Gastrocnemius medialis (tissue), 4 donors: Measurements from ENCODE around the gene STPG1. TPM values are rescaled to one million over a fixed set of nuclear protein-coding genes. Genes with fewer than 3 reads are reported as not detected.
A peak's percentile ranks its signal among the peaks of the same experiment; 100 is the strongest.

ENCODE experiments used
- ATAC-seq, 2 donors: fragments of 150-250 bp; one replicate each; pipeline ENCODE4 v1.9.1; 2016
- DNase-seq, 2 donors: peaks; one replicate each; pipeline ENCODE4 v3.0.0-alpha.2; 2019
- H3K27ac ChIP-seq, 4 donors: fragments of 200-600 bp; sonication (generic); 1 replicate in 1 of 4; 2 replicates in 3 of 4; pipeline ENCODE4 v1.5.1; 2016 to 2018; ENCODE audit warnings: mild to moderate bottlenecking in 2 of 4, moderate library complexity in 1 of 4
- H3K27me3 ChIP-seq, 3 donors: fragments of 200-600 bp; sonication (generic) in 2 of 3; 1 replicate in 1 of 3; 2 replicates in 2 of 3; pipeline versions ENCODE4 v1.5.1 to v1.6.0; 2016 to 2019; ENCODE audit warnings: mild to moderate bottlenecking in 1 of 3, moderate library complexity in 1 of 3
- H3K36me3 ChIP-seq, 2 donors: fragments of 200-600 bp; sonication (generic) in 1 of 2; one replicate each; pipeline ENCODE4 v1.5.1; 2017 to 2018
- H3K4me1 ChIP-seq, 2 donors: fragments of 200-600 bp; sonication (generic) in 1 of 2; one replicate each; pipeline ENCODE4 v1.5.1; 2016 to 2017; ENCODE audit warnings: mild to moderate bottlenecking in 2 of 2
- H3K4me3 ChIP-seq, 4 donors: fragments of 200-600 bp; sonication (generic) in 3 of 4; 1 replicate in 1 of 4; 2 replicates in 3 of 4; pipeline ENCODE4 v1.5.1; 2016 to 2019; ENCODE audit warnings: mild to moderate bottlenecking in 2 of 4
- H3K9me3 ChIP-seq, 3 donors: fragments of 200-600 bp; sonication (generic) in 2 of 3; 1 replicate in 1 of 3; 2 replicates in 2 of 3; pipeline ENCODE4 v1.5.1; 2016 to 2019
- POLR2A ChIP-seq, 2 donors: fragments of 450-650 bp; IDR thresholded peaks; one replicate each; pipeline ENCODE4 v1.6.1; 2017; ENCODE audit warnings: antibody characterized with exemption in 2 of 2, mild to moderate bottlenecking in 2 of 2, moderate library complexity in 2 of 2
- in situ Hi-C, 4 donors: fragments of 200-750 bp; cut with MboI; loops; one replicate each; pipeline versions ENCODE4 v1.15.0 to v1.8.0; 2017; ENCODE audit warnings: low sequenced_read_pairs in 4 of 4
- intact Hi-C: fragments of 100-400 bp; cut with DNase I; formaldehyde crosslinking; loops from one replicate; pipeline ENCODE4 v1.15.1; 2023; ENCODE audit warnings: low total_unique reads
- total RNA-seq, 4 donors: library from RNA; depleted of rRNA; stranded (reverse); fragments of >200 nt; gene quantifications; one replicate each; pipeline versions ENCODE4 v1.1.0 to v1.2.3, GENCODE V29; 2016
- TF ChIP-seq, protein P1 (sequence below), 5 experiments: fragments of 450-650 bp in 3 of 5; fragments of 200-600 bp in 2 of 5; sonication (generic) in 2 of 5; IDR thresholded peaks in 4 of 5; conservative IDR thresholded peaks in 1 of 5; 1 replicate in 4 of 5; 2 replicates in 1 of 5; pipeline ENCODE4 v1.5.1; 2016 to 2019; ENCODE audit warnings: antibody characterized with exemption in 5 of 5, mild to moderate bottlenecking in 3 of 5, moderate library complexity in 3 of 5

Gene STPG1
- total RNA-seq, 4 donors from 2014 or later = 0.39 to 2.1 (median 0.52) TPM

DNA sequence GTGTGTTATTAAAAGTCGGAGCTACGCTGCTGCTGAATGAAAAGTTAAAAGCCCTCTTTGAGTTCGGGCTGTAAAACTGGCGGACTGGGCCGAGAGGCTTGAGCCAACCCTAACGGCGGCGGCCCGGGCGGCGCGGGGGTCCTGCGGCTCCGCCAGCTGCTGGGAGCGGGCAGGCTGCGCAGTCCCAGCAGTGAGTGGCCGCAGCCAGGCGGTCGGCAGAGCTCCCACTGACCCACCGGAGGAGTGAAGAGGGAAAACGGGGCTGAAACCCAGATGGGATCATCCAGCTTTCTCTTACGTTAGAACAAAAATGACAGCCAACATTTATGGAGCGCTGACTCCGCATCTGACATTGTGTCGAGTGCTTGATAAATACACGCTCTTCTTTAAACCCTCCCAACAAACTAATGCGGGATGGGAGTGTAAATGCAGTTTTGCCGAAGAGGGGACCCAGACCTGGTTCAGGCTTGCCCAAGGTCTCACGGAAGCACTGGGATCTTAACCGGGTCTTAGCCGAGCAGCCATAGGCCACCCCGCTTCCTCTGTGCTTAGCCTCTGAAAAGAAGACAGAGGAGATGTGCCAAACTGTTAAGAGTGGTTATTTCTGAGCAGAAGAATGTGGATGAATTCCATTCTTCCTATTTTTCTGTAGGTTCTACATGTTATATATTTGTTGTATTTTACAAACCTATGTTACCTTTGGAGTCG, 91.0 kb downstream of the STPG1 start:
- Histone ChIP-seq H3K27ac (peak overlapping the region in 1 of 4 donors; percentile 64), H3K4me3 (peak overlapping the region; percentile 54 to 70 (median 60)), H3K27me3 (peaks cover 10 to 34% (median 19%) of the 10 kb centered on the region in 3 donors), H3K4me1 (peaks cover 5 to 14% of the 10 kb centered on the region in 2 donors), H3K9me3 (no peaks in the 10 kb centered on the region), H3K36me3 (no peaks in the 10 kb centered on the region)
- DNase-seq (no peak), ATAC-seq (peak; percentile 27 to 35)
- intact Hi-C loops (no loop called here), in situ Hi-C loops (no loop called here)
- TF ChIP-seq POLR2A (IDR thresholded peaks at IDR 0.05) = no peak
- TF ChIP-seq, protein P1, sequence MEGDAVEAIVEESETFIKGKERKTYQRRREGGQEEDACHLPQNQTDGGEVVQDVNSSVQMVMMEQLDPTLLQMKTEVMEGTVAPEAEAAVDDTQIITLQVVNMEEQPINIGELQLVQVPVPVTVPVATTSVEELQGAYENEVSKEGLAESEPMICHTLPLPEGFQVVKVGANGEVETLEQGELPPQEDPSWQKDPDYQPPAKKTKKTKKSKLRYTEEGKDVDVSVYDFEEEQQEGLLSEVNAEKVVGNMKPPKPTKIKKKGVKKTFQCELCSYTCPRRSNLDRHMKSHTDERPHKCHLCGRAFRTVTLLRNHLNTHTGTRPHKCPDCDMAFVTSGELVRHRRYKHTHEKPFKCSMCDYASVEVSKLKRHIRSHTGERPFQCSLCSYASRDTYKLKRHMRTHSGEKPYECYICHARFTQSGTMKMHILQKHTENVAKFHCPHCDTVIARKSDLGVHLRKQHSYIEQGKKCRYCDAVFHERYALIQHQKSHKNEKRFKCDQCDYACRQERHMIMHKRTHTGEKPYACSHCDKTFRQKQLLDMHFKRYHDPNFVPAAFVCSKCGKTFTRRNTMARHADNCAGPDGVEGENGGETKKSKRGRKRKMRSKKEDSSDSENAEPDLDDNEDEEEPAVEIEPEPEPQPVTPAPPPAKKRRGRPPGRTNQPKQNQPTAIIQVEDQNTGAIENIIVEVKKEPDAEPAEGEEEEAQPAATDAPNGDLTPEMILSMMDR (IDR thresholded peaks at IDR 0.05 in 4 of 5, conservative IDR thresholded peaks at IDR 0.05 in 1 of 5) = no peak

DNA sequence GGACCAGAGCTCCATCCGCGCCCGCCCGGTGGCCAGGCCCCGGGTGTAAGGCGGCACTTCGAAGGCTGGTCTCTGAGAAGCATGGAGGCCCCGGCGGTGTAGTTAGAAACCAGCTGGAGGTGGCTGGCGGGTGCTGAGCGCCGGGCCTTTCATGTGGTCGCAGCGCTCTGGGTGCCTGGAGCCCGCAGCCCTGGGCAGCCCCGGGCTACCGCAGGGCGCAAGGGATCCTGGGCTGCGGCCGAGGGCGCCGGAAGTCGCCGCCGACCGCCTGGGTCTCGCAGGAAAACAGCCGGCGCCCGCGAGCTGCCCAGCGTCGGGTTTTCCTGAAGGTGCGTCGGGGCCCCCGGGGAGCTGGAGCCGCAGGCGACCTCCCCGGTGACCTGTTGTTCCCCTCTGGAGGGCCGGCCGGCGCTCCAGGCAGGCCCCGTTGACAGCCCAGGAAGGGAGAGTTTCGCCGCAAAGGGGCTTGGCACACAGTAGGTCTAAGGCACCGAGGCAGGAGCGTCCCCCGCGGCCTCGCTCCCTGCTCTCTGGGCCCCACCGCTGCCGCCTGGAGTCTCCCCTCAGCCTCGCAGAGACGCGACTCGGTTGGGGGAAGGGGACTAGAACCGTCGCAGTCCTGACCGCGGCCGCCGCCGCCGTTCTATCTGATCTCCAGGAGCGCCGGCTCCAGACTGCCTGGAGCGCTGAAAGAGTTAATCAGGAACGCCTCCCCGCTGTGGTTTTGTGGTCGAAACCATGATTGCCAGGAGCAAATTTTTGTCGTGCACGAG, 91.7 kb downstream of the STPG1 start:
- in situ Hi-C loops (no loop called here), intact Hi-C loops (no loop called here)
- Histone ChIP-seq H3K4me3 (peak overlapping the region; percentile 54 to 70 (median 60)), H3K4me1 (peaks cover 5 to 14% of the 10 kb centered on the region in 2 donors), H3K9me3 (no peaks in the 10 kb centered on the region), H3K27me3 (peaks cover 17 to 40% (median 19%) of the 10 kb centered on the region in 3 donors), H3K27ac (peak overlapping the region; percentile 15 to 64 (median 43)), H3K36me3 (no peaks in the 10 kb centered on the region)
- DNase-seq (peak in 1 of 2 donors; percentile 25), ATAC-seq (peak; percentile 41 to 67)
- TF ChIP-seq, protein P1 (IDR thresholded peaks at IDR 0.05 in 4 of 5, conservative IDR thresholded peaks at IDR 0.05 in 1 of 5) = no peak
- no peak for TF ChIP-seq POLR2A (IDR thresholded peaks at IDR 0.05)

DNA sequence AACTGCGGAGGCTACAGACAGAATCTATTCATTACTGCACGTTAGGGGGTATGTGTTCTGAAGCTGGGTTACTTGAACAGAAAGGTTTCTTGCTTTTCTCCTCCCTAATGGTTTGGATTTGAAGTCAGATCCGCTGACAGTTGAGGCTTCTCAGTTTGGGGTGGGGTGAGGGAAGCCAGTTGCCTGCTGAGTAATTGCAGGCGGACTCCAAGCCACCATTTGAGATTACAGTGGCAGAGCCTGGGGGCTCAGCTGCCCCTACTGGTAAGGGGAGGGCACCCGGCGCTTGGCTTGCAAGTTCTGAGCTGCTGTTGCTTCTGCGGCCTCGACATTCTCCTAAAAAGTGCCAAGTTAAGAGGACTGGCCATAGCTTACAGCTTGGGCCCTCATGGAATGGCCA, 92.5 kb downstream of the STPG1 start:
- DNase-seq (no peak), ATAC-seq (no peak)
- Histone ChIP-seq H3K36me3 (no peaks in the 10 kb centered on the region), H3K27ac (no peak overlapping the region), H3K27me3 (peaks cover 19 to 40% (median 20%) of the 10 kb centered on the region in 3 donors), H3K4me3 (peak overlapping the region in 1 of 4 donors; percentile 59), H3K4me1 (peaks cover 5 to 14% of the 10 kb centered on the region in 2 donors), H3K9me3 (no peaks in the 10 kb centered on the region)
- intact Hi-C loops = no loop called here
- in situ Hi-C loops = no loop called here
- TF ChIP-seq, protein P1 (IDR thresholded peaks at IDR 0.05 in 4 of 5, conservative IDR thresholded peaks at IDR 0.05 in 1 of 5) = no peak
- TF ChIP-seq POLR2A (IDR thresholded peaks at IDR 0.05) = no peak

DNA sequence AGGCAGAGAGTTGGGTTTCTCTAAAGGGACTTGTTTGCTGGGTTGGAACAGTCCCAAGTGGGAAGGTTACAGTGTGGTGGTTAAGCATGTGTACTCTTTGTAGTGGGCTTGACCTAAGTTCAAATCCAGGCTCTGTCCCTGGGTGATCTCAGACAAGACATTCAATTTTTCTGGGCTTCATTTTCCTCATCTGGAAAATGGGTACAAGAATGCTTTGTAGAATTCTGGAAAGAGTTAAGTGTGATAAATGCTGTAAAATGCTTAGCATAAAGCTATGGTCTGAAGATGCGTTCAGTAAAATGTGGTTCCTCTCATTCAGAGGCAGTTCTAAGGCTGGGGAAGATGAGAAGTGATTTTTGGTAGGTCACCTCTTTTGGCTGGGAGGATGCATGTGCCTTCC, 93.6 kb downstream of the STPG1 start:
- Histone ChIP-seq H3K9me3 (no peaks in the 10 kb centered on the region), H3K36me3 (no peaks in the 10 kb centered on the region), H3K4me1 (peaks cover 5 to 14% of the 10 kb centered on the region in 2 donors), H3K4me3 (no peak overlapping the region), H3K27me3 (peaks cover 19 to 40% (median 20%) of the 10 kb centered on the region in 3 donors), H3K27ac (no peak overlapping the region)
- intact Hi-C loops = no loop called here
- DNase-seq = no peak
- TF ChIP-seq, protein P1 (IDR thresholded peaks at IDR 0.05 in 4 of 5, conservative IDR thresholded peaks at IDR 0.05 in 1 of 5) = no peak
- no peak for TF ChIP-seq POLR2A (IDR thresholded peaks at IDR 0.05)
- no peak for ATAC-seq
- in situ Hi-C loops = no loop called here
